Mesendoderm (in vitro differentiated cells): ENCODE measurements around the gene LCA5.
A peak's percentile ranks its signal among the peaks of the same experiment; 100 is the strongest.

Experiments
- DNase-seq: peaks from one replicate; pipeline ENCODE4 v3.0.0; 2013
- H2AK5ac ChIP-seq: 2 replicates; pipeline ENCODE4 v1.6.1; 2013; ENCODE audit warnings: low read length, inconsistent platforms
- H2BK120ac ChIP-seq: 2 replicates; pipeline ENCODE4 v1.6.1; 2013; ENCODE audit warnings: low read depth, mild to moderate bottlenecking, low read length, moderate library complexity, mixed read lengths
- H2BK15ac ChIP-seq: replicated peaks from 2 replicates; pipeline ENCODE4 v1.6.1; 2013; ENCODE audit warnings: low read depth, mild to moderate bottlenecking, moderate library complexity
- H2BK5ac ChIP-seq: 2 replicates; pipeline ENCODE4 v1.6.1; 2013; ENCODE audit warnings: low read length, inconsistent platforms
- H3K18ac ChIP-seq: 2 replicates; pipeline ENCODE4 v1.6.1; 2013; ENCODE audit warnings: mild to moderate bottlenecking, low read length, mixed read lengths
- H3K23ac ChIP-seq: one replicate; pipeline ENCODE4 v1.6.1; 2013; ENCODE audit warnings: low read length
- H3K27ac ChIP-seq: 2 replicates; pipeline ENCODE4 v1.5.1; 2013; ENCODE audit warnings: low read depth, mild to moderate bottlenecking, inconsistent platforms, low read length, moderate library complexity
- H3K27me3 ChIP-seq: 2 replicates; pipeline ENCODE4 v1.6.1; 2013; ENCODE audit warnings: low read length, control low read depth, mild to moderate bottlenecking, inconsistent platforms; ENCODE audit not compliant: insufficient read depth, poor library complexity
- H3K36me3 ChIP-seq: 2 replicates; pipeline ENCODE4 v1.6.1; 2013; ENCODE audit warnings: low read length, inconsistent platforms; ENCODE audit not compliant: control insufficient read depth, insufficient read depth
- H3K4ac ChIP-seq: one replicate; pipeline ENCODE4 v1.6.1; 2013; ENCODE audit warnings: low read depth, mild to moderate bottlenecking, low read length, moderate library complexity
- H3K4me1 ChIP-seq: 2 replicates; pipeline ENCODE4 v1.6.1; 2013; ENCODE audit warnings: low read depth, low read length, inconsistent platforms; ENCODE audit not compliant: control insufficient read depth
- H3K4me2 ChIP-seq: 2 replicates; pipeline ENCODE4 v1.6.1; 2013; ENCODE audit warnings: low read length
- H3K4me3 ChIP-seq: 2 replicates; pipeline ENCODE4 v1.5.1; 2013; ENCODE audit warnings: mild to moderate bottlenecking, low read length
- H3K56ac ChIP-seq: one replicate; pipeline ENCODE4 v1.6.1; 2013; ENCODE audit warnings: low read length
- H3K79me1 ChIP-seq: 2 replicates; pipeline ENCODE4 v1.6.1; 2013; ENCODE audit warnings: low read length, inconsistent platforms
- H3K79me2 ChIP-seq: 2 replicates; pipeline ENCODE4 v1.6.1; 2013; ENCODE audit warnings: mild to moderate bottlenecking, low read length; ENCODE audit not compliant: control insufficient read depth, insufficient read depth
- H3K9ac ChIP-seq: 2 replicates; pipeline ENCODE4 v1.6.1; 2013; ENCODE audit warnings: low read length, inconsistent platforms
- H4K5ac ChIP-seq: one replicate; pipeline ENCODE4 v1.6.1; 2013; ENCODE audit warnings: low read length
- H4K8ac ChIP-seq: one replicate; pipeline ENCODE4 v1.6.1; 2013; ENCODE audit warnings: low read depth, mild to moderate bottlenecking, control low read depth, low read length, moderate library complexity
- WGBS: extraction: QIAGEN DNeasy Blood & Tissue Kit; methylation state at CpG from one replicate; pipeline ENCODE4 v1.1.7; 2013; ENCODE audit warnings: low lambda C conversion rate, missing lambda C conversion rate; ENCODE audit not compliant: insufficient coverage; ENCODE audit errors: extremely low coverage; 5-methylcytosine and 5-hydroxymethylcytosine counted together

Gene LCA5

GRCh38 chr6:79544299-79544927 is 7.2 kb upstream of the LCA5 start:
- Histone ChIP-seq H2BK15ac (peak overlapping the region; percentile 27), H3K79me1 (no peaks in the 10 kb centered on the region), H3K36me3 (no peaks in the 10 kb centered on the region), H3K4me2 (no peak overlapping the region), H4K8ac (no peak overlapping the region), H3K4ac (peak overlapping the region; percentile 55), H2AK5ac (no peak overlapping the region), H2BK5ac (no peak overlapping the region), H3K9ac (no peak overlapping the region), H3K27ac (peak overlapping the region; percentile 36), H3K18ac (peak overlapping the region; percentile 84), H3K4me1 (peaks cover 5% of the 10 kb centered on the region), H3K27me3 (no peaks in the 10 kb centered on the region), H3K56ac (no peak overlapping the region), H2BK120ac (no peak overlapping the region), H3K4me3 (no peak overlapping the region), H3K79me2 (no peaks in the 10 kb centered on the region), H4K5ac (no peak overlapping the region), H3K23ac (no peak overlapping the region)
- DNase-seq, result peak; percentile 35
- no CpG with 5 or more reads among the region's 2 CpGs for WGBS

GRCh38 chr6:79543886-79544285 is 6.7 kb upstream of the LCA5 start:
- no peak overlapping the region for H4K5ac ChIP-seq
- H3K4me2 ChIP-seq, result no peak overlapping the region
- no peak overlapping the region for H3K23ac ChIP-seq
- H3K27me3 ChIP-seq, result no peaks in the 10 kb centered on the region
- peak overlapping the region; percentile 36 for H3K27ac ChIP-seq
- no peak overlapping the region for H4K8ac ChIP-seq
- H3K79me2 ChIP-seq, result no peaks in the 10 kb centered on the region
- peaks cover 5% of the 10 kb centered on the region for H3K4me1 ChIP-seq
- H2BK120ac ChIP-seq, result no peak overlapping the region
- no peak overlapping the region for H3K56ac ChIP-seq
- H3K4me3 ChIP-seq, result no peak overlapping the region
- no peak overlapping the region for H2AK5ac ChIP-seq
- H2BK15ac ChIP-seq, result no peak overlapping the region
- no peaks in the 10 kb centered on the region for H3K36me3 ChIP-seq
- DNase-seq, result no peak
- no peak overlapping the region for H3K9ac ChIP-seq
- no CpG with 5 or more reads among the region's 1 CpG for WGBS
- peak overlapping the region; percentile 84 for H3K18ac ChIP-seq
- H3K4ac ChIP-seq, result peak overlapping the region; percentile 55
- H3K79me1 ChIP-seq, result no peaks in the 10 kb centered on the region
- no peak overlapping the region for H2BK5ac ChIP-seq

- Histone ChIP-seq H2AK5ac (no peak overlapping the region), H3K18ac (no peak overlapping the region), H3K4ac (no peak overlapping the region), H3K4me3 (no peak overlapping the region), H2BK120ac (no peak overlapping the region), H3K27ac (no peak overlapping the region), H2BK15ac (no peak overlapping the region), H3K27me3 (no peaks in the 10 kb centered on the region), H4K5ac (no peak overlapping the region), H3K56ac (no peak overlapping the region), H3K23ac (no peak overlapping the region), H3K4me1 (peaks cover 5% of the 10 kb centered on the region), H3K9ac (no peak overlapping the region), H3K4me2 (no peak overlapping the region), H2BK5ac (no peak overlapping the region), H4K8ac (no peak overlapping the region), H3K79me1 (no peaks in the 10 kb centered on the region), H3K36me3 (no peaks in the 10 kb centered on the region), H3K79me2 (no peaks in the 10 kb centered on the region)
- WGBS, result no CpG with 5 or more reads among the region's 1 CpG
- no peak for DNase-seq
Measured at GRCh38 chr6:79543411-79543810, 6.2 kb upstream of the LCA5 start.

- peak overlapping the region; percentile 11 for H3K4me2 ChIP-seq
- H3K18ac ChIP-seq, result no peak overlapping the region
- peak; percentile 54 for DNase-seq
- peak overlapping the region; percentile 91 for H3K4me3 ChIP-seq
- H3K79me1 ChIP-seq, result peaks cover 2% of the 10 kb centered on the region
- no CpG with 5 or more reads among the region's 14 CpGs for WGBS
- no peak overlapping the region for H2BK5ac ChIP-seq
- no peaks in the 10 kb centered on the region for H3K27me3 ChIP-seq
- H3K56ac ChIP-seq, result peak overlapping the region; percentile 81
- H3K79me2 ChIP-seq, result peaks cover 1% of the 10 kb centered on the region
- H4K8ac ChIP-seq, result no peak overlapping the region
- H3K4me1 ChIP-seq, result no peaks in the 10 kb centered on the region
- peak overlapping the region; percentile 88 for H3K9ac ChIP-seq
- H4K5ac ChIP-seq, result no peak overlapping the region
- H3K4ac ChIP-seq, result no peak overlapping the region
- H3K27ac ChIP-seq, result no peak overlapping the region
- H2AK5ac ChIP-seq, result no peak overlapping the region
- no peak overlapping the region for H3K23ac ChIP-seq
- H3K36me3 ChIP-seq, result no peaks in the 10 kb centered on the region
- H2BK15ac ChIP-seq, result no peak overlapping the region
- H2BK120ac ChIP-seq, result no peak overlapping the region
Measured at GRCh38 chr6:79538106-79538971, 1.1 kb upstream of the LCA5 start.

DNA sequence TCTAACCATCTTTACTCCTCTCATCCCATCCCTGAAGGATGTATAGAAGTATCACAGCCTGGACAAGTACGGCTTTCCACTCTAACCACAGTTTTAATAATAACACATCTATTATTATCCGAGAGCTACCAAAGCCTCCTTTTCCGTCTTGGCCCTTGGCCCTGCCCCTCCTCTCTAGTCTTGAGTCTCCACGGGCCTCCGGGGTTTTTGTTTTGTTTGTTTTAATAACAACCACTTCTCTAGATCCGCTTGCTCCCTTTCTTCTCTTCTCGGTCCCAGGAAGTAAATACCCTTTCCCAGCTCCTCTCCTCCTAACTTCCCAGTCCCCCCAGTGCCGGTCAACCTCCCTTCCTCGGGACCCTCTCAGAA is 661 bp downstream of the LCA5 start:
- Histone ChIP-seq H2AK5ac (no peak overlapping the region), H3K4me2 (peak overlapping the region; percentile 91), H3K27ac (peak overlapping the region; percentile 72), H3K79me1 (peaks cover 4% of the 10 kb centered on the region), H3K9ac (peak overlapping the region; percentile 67), H3K23ac (no peak overlapping the region), H3K36me3 (no peaks in the 10 kb centered on the region), H3K79me2 (peaks cover 1% of the 10 kb centered on the region), H3K27me3 (no peaks in the 10 kb centered on the region), H2BK15ac (peak overlapping the region; percentile 2), H3K18ac (peak overlapping the region; percentile 15), H2BK5ac (no peak overlapping the region), H4K8ac (no peak overlapping the region), H3K4me3 (peak overlapping the region; percentile 54), H2BK120ac (no peak overlapping the region), H4K5ac (no peak overlapping the region), H3K56ac (peak overlapping the region; percentile 94), H3K4me1 (peaks cover 1% of the 10 kb centered on the region), H3K4ac (no peak overlapping the region)
- no peak for DNase-seq
- no CpG with 5 or more reads among the region's 9 CpGs for WGBS
